Colon (tissue), 2 donors: ENCODE results near the gene PCNX2.
"Not testable (repeated sequence)": the region's sequence is repeated elsewhere in the genome, so short reads cannot be mapped to it uniquely, and the experiment has no call there.

ENCODE experiments used
- FAIRE-seq: peaks from 2 replicates; lab custom pipeline; 2012; peaks lifted over from hg19 to GRCh38; lab: Jason Lieb, UNC
- donor health status: control.
- donor health status: control.

Gene PCNX2

DNA sequence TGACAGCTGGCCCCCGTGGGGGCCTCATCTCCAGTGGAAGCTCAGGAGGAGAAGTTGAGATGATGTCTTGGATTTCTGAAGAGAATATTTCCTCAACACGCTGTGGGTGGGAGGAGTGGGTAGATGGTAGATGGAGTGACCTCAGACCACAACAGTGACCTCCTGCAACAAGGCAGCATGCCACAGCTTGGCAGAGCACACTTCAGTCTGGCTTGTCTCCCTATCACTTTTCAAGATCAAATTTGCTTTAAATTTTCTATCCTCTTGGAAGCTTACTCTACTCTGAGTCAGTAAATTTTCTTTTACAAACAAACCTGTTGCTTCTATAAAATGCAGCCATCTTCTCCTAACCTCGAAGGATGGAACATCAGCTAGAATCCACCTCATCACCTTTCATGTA, 285.4 kb downstream of the PCNX2 start:
- FAIRE-seq = no peak

DNA sequence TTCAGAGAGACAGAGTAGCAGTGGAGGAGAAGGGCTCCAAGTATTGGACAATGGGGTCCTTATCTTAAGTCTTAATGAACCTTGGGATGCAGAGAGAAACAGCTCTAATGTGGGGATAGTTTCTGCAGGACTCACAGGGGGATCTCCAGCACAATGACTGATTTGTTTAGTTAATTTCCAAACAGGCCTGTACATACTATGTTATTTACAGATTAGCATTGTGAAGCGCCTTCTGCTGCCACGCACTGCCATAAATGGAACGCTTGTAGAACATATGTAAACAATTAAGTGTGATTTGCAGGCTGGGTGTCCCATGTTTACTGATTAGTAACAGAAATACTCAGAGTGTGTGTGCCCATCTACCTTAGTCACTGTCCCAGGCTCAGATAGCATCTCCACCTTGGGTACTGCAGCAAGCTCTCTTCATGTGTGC, 289.0 kb downstream of the PCNX2 start:
- no peak for FAIRE-seq

DNA sequence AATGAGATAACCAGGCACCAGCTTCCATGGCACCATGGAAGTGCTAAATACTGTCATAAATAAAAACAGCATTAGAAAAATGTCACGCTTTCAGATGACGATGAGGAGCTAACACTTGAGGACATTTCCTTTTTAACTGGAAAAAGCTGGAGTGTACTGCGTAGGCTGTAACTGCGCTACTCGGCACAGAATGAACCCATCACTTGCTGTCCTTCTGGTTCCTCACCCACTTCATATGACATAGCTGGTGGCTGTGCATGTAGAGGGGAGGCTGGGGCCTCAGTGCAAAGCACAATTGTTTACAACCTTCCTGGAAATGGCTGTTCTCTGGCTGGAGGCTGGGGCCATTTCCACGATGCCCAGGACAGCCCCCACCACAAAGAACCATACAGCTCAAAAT, 289.4 kb downstream of the PCNX2 start:
- FAIRE-seq = no peak

DNA sequence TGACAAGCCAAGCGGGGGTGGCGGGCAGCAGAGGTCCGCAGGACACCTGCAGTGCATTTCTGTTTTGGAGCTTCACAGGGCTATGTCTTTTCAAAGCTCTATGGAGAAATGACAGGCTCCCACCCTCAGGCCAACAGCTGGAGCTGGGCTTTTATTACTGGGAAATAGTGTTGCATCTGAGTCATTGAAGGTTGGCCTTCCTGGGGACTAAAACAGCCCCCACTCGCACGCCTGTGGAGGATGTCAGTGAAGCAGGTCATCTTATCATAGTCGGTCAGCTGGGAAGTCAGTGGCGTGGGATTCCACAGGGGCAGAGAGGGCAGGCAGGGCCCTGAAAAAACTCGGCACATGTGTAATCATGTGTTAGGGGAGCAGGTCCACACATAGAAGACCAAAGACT, 289.8 kb downstream of the PCNX2 start:
- FAIRE-seq = no peak

DNA sequence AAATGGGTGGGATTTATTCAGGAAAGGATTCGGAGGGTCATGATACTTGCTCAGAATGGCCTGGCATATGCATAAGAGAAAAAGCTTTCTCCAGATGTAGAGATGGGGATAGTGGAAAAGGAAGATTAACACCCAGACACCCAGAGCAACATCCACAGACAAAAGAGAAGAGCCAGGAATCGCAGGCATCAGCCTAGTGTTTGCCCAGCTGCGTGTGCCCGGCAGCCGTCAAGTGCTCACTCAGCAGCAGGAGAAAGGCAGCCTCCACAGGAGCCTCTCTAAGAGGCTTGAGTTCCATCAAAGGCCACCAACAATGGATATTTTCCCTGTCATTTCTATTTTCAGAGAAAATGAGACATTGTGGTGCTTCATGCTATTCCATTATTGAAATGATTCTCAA, 290.4 kb downstream of the PCNX2 start:
- FAIRE-seq = no peak

DNA sequence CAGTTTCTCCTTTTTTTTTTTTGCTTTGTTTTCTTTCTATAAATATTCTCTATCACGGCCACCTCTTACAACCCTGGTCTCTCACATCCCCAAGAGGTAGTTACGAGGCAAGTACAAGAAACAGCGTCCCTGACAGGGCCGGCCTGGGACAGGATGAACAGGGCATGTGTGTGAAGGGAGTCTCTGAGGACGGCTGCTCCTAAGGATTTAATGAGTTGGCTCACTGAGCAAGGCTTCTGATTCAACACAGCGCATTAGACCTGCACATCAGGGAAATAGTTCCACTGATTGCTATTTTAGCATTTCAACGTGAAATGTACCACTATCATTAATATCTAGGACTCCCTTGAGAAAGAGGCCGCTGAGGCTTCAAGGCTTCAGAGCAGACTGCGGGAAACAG, 291.1 kb downstream of the PCNX2 start:
- no peak for FAIRE-seq

DNA sequence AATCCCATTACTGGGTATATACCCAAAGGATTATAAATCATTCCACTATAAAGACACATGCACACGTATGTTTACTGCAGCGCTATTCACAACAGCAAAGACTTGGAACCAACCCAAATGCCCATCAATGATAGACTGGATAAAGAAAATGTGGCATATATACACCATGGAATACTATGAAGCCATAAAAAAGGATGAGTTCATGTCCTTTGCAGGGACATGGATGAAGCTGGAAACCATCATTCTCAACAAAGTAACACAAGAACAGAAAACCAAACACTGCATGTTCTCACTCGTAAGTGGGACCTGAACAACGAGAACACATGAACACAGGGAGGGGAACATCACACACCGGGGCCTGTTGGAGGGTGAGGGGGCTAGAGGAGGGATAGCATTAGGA, 291.9 kb downstream of the PCNX2 start:
- not testable (repeated sequence) for FAIRE-seq

DNA sequence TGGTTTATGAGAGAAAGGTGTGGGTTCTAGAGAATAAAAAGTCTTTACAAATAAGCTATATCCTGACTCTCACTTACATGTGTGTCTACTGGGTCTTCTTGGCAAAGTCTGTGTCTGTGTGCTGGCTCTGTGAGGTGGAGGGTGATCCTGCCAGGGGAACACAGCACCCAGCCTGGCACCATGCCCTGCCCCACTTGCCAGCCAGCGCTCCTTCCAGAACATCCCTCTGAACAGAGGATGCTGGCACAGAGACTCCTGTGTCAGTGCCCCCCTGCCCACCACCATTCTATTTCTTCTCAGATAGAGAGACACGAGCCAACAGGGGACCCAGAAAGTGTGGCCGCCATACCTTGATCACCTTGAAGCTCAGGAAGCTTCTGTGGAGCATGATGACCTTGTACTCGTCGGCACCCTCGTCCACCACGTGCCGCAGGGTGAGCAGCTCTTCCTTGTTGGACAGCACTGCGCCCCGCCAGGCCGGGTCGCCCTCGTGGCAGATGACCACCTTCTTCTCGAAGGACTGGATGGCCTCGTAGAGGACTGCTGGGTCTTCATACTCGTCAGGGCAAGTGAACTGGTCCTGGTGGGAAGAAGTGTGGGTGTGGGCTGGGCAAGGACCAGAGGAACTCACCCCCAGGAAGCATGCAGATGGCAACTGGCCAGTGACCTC, 295.4 kb downstream of the PCNX2 start:
- no peak for FAIRE-seq

DNA sequence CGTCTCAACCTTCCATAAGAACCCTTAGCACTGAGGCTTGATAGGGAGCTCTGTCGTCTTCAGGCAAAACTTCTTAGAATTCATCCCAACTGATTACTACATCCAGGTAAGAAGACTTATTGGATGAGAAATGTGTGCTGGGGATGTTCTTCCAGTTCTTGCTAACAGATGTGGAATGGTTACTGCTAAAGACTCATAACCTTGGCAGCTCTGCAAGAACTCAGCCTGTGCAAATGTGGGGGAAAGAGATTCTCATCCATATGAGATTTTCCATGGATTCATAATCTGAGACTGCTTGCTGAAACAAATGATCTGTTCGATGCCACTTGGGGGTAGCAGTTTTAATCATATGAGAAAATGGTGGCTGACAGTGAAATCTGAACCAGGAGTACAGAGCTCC, 296.9 kb downstream of the PCNX2 start:
- no peak for FAIRE-seq

DNA sequence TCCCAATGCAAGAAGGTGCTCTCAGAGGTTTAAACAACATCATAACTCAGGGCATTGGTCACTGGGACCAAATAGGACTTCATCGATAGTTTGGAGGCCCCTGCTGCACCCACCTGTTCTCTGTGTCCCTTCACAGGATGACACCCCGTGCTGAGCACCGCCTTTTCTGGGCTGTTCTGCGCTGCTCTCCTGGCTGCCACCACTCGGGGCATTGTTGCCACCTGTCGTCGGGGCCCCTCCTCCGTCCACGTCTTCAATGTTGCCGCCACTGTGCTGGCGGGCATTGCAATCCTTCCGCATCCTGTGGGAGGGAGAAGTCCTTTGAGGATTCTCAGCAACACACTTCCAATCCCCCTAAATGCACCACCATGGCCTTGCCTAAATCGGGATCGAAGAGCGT, 297.4 kb downstream of the PCNX2 start:
- no peak for FAIRE-seq

DNA sequence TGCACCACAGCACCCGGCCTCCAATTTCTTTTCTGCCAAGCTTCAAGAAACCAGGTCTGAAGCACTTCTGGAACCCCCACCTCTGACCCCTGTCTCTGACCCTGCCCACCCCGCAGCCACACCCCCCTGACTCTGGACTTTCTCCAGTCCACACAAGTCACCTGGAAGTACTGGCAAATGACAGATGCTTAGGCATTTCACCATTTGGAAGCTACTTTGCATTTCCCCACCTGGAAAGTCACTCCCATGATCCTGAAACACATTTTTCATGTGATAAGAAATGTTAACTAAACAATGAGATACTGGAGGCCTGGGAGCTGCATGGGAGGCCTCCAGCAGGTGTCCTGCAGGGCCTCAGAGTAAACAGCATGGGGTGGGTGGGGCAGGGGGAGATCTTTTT, 299.4 kb downstream of the PCNX2 start:
- FAIRE-seq = no peak

DNA sequence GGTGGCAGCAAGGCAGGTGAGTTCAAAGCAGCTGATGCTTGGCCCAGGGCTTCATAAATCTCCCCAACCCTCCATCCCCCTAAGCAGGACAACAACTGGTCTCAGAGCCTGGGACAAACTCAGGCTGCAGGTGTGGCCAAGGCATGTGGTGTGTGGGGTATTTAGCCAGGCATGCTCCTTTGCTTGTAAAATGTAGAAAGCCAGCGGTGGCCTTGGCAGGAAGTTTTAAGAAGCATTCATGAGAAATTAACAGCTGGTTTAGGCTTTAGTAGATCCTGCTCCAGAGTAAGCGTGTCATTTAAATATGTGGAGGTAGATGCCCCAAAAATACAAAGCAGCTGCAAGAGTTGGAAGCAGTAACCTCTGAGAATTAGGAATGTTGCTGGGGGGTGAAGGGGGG, 300.3 kb downstream of the PCNX2 start:
- FAIRE-seq = no peak

DNA sequence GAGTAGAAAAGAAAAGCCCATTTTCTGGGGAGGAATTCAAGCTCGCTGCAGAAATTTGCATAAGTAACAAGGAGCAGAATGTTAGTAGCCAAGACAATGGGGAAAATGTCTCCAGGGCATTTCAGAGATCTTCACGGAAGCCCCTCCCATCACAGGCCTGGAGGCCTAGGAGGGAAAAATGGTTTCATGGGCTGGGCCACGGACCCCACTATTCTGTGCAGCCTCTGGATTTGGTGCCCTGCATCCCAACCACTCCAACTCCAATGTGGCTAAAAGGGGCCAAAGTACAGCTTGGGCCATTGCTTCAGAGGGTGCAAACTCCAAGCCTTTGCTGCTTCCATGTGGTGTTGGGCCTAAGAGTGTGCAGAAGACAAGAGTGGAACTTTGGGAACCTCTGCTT, 302.0 kb downstream of the PCNX2 start:
- FAIRE-seq = no peak

DNA sequence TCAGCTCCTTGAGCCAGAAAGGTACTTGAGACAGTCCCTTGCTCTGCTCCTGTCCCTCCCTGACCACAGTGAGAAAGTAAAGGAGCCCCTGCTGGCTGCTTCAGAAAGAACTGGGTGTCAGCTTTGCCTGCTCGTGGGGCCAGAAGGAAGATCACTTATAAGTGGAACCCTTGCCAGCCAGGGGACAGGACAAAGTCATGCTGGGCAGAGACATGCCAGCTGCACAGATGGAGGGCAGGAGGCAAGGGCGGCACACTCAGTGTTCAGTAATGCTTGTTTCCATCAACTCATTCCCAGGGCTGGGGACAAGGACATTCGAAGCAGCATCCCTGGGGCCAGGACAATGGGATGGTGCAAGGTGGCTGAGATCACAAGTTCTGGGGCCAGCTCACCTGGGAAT, 303.3 kb downstream of the PCNX2 start:
- FAIRE-seq = no peak

DNA sequence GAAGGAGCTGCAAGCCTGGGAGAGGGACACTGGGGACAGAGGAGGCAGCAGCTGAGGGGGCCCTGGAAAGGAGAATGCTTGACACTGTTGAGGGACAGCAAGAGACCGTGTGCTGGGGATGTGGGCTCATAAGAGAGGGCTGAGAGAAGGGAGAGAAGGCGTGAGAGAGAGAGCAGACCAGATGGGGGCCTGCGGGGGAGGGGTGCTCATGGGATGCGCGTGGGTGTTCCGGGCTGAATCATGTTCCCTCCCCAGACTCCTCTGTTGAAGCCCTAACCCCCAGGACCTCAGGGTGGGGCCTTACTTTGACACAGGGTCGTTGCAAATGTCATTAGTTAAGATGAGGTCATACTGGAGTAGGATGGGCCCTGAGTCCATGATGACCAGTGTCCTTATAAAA, 304.3 kb downstream of the PCNX2 start:
- no peak for FAIRE-seq

DNA sequence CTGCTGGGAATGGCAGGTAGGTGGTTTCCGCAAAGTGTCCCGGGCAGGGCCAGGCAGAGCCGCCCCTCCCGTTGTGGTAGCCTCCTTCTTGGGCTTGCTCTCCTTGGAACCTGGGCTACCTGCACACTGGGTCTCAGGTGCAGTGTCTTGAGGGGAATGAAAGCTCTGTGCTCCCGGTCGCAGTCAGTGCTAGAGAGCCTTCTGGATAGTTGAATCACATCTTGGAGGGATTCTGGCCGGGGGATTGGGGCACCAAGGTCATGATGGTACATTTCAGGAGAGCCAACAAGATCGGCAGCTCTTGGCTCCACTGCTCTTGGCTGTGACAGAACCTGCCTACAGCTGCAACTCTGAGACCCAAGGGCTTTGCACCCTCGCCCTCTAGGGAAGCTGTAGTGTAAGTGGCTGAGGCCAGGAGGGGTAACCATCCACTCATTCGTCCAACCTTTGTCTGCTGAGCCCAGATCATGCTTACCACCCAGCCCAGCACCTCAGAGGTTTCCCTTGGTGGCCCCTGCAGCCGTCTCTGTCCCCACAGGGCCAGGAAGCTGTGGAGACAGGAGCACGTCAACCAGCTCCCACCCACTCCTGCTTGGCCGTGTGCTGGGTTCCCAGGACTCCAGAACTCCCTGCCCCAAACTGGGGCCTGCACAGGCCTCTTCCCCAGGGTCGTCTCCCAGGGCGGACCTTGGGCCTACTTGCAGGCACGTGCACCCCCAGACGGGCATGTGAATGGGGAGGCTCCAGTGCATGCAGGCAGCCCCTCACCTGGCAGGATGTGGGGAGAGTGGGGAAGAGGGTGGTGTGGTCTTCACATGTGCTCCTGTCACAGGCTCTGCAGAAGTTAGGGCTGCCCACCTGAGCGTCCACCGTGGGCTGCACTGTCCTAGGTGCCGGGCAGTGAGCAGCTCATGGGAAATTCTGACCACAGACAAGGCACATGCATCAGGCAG, 305.1 kb downstream of the PCNX2 start:
- FAIRE-seq = no peak

DNA sequence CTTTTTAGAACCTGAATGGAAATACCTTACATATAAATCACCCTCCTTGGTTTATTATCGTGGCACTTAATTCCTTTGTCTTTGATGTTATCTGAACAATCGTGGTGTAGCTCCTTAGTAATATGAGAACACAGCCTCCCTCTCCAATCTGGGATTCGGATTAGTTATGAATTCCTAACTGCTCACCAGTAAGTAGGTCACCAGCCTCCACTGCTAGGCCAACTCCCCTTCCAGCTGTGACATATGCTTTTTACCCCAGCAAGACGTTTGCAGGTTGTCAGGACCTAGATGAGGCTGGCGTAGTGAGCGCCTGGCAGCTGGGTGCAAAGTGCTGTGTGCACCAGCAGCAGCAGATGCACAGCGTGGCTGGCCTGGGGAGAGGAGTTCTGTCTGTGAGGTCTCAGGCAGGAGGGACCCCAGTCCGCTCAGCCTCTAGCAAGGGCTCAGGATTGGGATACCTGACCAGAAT, 306.9 kb downstream of the PCNX2 start:
- no peak for FAIRE-seq

DNA sequence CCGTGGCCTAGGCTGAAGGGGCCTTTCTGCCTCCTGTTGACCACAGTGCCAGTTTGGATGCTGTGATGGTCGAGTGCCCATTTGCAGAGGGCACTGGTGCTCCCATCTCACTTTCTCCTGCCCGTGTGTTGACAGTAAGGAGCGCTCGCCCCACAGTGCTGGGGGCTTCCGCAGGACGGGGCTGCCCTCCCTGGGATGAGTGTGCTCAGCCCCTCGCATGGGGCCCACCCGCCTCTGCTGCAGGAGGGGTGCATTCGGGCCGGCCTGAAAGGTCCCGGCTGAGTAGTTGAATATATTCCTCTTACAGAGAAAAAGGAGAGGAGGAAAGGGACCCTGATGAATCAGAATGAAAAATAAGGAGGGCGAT, 307.8 kb downstream of the PCNX2 start:
- FAIRE-seq = no peak

DNA sequence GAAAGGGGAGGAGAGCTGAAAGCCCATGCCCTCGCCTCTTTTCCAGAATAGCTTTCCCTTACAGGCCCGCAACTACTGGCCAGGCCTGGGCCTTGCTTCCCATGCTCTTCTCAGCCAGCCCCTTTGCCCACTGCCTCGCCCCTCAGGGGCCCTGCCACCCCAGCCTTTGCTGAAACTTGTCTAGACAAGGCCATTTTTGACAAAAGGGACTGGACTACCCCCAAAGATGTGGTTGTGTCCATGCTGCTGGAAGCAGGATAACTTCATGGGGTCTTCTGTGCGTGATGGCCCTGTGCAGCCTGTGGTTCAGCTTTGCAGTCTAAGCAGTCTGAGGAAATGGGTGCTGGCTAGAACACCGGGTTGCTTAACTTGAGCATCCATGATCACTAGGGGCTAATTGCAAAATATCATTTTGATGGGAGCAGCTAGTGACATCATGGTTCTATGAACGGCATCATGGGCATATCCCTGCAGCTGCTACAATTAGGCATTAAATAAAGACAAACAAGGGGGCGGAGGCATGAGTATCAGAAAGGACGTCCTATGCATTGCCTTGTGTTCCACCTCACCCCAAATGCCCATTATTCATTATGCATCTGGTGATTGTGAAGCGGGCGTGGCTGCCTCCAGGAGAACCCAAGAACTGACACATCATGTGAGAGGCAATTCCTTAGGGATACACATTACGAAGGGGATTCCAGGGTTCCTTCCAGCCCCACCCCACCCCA, 308.3 kb downstream of the PCNX2 start:
- FAIRE-seq = no peak

DNA sequence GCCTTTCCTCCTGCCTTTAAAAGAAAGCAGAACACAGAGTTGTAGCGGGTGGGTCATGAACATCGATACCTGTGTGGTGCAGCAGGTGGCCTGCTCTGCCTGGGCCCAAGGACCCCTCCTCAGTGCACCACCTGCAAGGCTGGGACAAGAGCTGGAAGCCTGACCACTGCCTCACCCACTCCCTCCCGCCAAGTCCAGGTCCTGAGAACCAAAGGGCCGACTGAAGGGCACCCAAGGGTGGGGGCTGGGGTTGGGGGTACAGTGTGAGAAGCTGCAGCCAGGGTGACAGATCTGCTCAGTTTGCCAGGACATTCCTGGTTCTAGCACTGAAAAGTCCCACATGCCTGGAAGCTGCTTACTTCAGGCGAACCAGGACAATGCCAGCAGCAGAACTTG, 309.0 kb downstream of the PCNX2 start:
- no peak for FAIRE-seq

DNA sequence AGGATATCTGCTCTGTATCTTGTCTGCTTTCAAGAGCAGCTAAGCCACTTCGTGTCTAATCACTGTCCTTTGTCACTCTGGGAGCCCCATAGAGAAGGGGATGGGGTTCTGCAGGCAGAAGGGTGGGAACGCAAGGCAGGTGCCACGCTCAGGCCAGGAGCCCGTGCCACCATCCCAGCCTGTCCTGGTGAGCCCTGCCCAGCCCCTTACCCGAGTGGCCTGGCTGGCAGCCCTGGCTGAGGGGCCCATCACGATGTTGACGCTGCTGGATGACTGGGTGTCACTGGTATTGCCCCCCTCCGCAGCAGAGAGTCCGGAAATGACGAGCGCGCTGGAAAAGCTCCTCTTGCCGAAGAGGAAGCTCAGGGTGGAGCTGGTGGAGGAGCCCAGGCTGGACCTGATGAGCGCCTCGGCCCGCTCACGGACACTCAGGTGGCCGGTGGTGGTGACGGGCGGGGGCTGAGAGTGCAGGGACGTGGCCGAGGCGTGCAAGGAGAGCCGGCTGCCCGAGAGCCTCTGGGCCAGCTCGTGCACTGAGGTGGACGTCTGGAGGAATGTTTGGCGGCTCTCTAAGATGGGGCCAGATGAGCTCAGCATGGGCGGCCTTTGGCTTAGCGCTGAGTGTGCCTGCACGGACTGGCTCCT, 309.5 kb downstream of the PCNX2 start:
- FAIRE-seq = no peak
